HG03064 (cell line): ENCODE measurements around the gene CCDC27.

ENCODE experiments used
- ATAC-seq: cut with Tn5 transposase; IDR thresholded peaks from one replicate; pipeline ENCODE4 v1.9.1; 2021; ENCODE audit warnings: low read depth; ENCODE audit not compliant: unreplicated experiment

The CCDC27 gene

GRCh38 chr1:3774276-3774945, 22.2 kb downstream of the CCDC27 start:
- no peak for ATAC-seq

GRCh38 chr1:3774946-3775489, 22.8 kb downstream of the CCDC27 start:
- no peak for ATAC-seq

DNA sequence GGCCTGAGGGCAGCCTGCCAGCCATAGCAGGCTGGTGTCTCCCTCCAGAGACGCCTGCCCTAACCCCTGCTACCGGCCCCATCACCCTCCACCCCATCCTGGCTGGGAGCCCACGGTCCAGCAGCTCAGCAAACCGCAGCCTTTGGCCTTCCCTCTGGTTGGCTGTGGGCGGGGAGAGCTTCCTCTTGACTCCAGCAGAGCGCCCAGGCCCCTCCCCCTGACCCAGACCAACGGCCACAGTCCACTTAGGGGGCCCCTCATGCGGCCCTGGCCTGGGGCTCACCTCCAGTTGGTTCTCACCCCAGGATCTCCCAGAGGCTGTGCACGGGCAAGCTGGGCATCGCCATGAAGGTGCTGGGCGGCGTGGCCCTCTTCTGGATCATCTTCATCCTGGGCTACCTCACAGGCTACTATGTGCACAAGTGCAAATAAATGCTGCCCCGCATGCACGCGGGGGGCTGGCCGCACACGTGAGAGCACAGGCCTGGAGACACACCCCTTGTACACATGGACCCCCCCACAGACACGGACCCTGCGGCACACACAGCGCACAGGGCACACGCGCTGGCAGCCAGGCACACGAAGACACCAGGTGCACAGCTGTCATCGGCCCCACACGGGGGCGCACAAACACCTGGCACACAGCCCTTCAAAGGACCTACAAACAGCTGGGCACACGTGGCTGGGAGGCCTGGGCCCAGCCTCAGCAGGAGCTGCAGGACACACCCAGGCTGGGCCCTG, 23.4 kb downstream of the CCDC27 start:
- no peak for ATAC-seq

- no peak for ATAC-seq
These were observed 24.1 kb downstream of the CCDC27 start for GRCh38 chr1:3776231-3776961.

DNA sequence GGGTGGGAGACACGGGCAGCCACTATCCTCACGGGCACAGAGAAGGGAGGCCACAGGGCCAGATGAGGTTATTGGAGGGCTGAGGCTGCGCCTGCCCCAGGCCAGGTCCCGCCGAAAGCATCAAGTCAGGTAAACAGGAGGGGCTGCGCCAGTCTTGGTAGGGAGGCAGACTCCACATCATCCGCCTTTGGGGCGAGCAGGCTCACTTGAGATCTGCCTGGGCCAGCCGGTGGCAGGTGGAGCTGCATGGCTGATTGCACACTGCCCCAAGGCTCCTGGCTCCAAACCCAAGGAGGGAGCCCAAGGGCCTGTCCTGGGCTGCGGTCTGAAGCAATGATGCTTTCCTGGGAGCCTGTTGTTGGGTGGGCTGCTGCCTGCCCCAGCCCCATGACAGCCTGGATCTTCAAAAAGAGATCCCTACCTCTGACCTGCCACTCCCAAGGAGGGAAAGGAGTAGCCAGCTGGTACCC, 24.9 kb downstream of the CCDC27 start:
- no peak for ATAC-seq

DNA sequence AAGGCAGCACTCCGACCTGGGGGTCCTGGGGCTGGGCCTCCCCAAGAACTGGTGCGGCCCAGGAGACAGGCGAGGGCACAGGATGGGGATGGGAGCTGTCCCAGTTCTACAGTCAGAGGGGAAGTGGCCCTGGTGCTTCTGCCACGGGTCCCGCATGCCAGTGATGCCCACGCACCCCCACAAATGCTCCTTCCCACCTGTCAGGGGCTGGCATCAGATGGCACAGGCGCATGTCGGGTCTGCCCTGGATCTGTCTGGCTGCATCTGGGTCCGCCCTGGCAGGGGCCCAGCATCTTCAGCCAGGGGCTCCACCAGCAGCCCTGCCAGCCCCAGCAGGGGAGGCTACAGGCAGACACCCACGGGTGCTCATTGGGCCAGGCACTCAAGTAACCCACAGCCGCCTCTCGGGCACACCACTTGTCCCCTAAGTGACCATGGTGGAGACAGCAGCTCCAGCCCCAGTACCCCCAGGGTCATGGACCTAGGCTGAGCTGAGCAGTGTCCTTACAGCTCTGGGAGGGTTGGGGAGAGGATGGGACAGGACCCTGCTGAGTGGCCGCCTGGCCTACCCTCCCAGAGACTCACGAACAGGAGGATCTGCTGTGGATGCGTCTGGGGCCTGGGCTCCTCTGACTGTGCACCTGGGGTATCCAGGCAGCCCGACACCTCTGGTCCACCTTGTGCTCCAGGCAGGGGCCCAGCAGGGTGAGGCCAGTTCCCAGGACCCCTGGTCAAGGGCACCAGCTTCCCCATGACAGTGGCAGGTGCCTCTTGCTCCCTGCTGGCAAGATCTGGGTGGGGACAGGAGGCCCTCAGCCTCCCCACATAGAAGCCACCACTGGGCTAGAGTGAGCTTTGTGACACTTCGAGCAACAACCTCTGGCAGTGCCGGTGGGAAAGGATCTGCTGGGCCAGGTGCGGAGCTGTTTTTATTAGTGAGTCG, 25.7 kb downstream of the CCDC27 start:
- ATAC-seq = no peak

GRCh38 chr1:3778590-3779264, 26.5 kb downstream of the CCDC27 start:
- ATAC-seq = no peak

- ATAC-seq = no peak
These were observed 27.1 kb downstream of the CCDC27 start for GRCh38 chr1:3779265-3779911.

- no peak for ATAC-seq
These were observed 27.7 kb downstream of the CCDC27 start for GRCh38 chr1:3779912-3780416.

DNA sequence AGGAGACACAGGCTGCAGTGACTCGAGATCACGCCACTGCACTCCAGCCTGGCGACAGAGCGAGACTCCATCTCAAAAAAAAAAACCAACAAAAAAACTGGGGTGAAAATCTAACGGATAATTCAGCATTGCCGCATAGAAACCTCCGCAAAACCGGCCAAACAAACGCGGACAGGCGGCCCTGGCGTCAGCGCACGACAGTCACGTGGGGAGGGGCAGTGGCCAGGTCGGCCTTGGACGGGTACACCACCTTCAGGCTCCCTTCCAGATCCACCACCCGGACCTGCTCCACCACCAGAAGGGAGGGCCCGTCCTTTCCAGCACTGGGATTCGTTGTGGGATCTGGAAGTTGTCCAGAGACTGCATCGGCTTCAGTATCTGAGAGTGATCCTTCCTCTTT, 28.7 kb downstream of the CCDC27 start:
- no peak for ATAC-seq

DNA sequence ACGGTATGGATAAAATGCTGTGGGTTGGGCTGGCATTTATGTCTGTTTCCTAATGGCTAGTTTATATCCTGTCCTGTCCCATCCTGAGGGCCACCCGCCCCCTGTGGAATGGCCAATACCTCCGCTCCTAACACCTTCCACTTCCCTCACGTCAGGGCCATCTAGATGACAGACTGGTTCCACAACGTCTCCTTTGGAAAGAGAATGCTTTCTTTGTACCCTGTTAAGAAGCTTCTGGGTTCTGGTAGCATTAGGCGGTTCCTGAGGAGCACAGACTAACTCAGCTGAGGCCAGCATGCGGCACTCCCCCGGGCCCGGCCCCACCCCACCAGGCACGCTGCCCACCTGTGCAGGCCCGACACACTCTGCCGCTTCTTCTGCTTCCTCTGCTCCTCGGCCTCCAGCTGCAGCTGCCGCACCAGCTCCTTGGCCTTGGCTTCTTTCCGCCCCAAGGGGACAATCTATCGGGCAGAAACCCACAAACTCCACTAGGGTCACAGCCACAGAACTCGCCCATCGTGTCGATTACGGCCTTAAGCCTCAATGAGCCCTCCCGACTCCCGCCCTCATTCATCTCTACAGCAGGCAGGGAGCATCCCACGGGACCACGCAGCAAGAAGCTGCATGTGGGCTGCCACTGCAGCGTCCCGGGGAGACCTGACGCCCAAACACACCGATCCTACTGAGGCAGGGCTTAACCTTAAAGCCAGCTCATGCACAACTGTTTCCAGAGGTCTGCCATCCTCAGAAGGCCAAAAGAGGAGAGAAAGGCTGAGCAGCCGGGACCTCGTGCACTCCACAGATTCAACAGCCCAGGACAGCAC, 31.6 kb downstream of the CCDC27 start:
- no peak for ATAC-seq

DNA sequence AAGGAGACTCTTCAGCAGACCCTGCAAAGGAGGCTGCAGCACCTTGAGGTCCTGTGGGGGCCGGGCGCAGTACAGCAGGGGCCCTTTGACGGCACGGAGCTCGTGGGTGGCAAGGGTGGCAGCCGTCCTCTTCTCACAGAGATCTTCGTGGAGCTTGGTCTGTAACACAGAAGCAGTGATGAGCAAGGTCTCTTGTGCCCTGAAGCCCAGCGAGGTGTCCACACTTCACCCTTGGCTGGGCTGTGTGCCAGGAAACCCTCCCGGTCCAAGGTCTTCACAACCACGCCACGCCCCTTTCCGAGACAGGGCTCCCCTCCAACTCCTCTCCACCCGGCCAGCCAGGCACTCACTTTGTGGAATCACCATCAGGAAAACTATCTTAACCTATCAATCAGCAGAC, 32.8 kb downstream of the CCDC27 start:
- no peak for ATAC-seq

GRCh38 chr1:3785456-3786157, 33.4 kb downstream of the CCDC27 start:
- no peak for ATAC-seq

DNA sequence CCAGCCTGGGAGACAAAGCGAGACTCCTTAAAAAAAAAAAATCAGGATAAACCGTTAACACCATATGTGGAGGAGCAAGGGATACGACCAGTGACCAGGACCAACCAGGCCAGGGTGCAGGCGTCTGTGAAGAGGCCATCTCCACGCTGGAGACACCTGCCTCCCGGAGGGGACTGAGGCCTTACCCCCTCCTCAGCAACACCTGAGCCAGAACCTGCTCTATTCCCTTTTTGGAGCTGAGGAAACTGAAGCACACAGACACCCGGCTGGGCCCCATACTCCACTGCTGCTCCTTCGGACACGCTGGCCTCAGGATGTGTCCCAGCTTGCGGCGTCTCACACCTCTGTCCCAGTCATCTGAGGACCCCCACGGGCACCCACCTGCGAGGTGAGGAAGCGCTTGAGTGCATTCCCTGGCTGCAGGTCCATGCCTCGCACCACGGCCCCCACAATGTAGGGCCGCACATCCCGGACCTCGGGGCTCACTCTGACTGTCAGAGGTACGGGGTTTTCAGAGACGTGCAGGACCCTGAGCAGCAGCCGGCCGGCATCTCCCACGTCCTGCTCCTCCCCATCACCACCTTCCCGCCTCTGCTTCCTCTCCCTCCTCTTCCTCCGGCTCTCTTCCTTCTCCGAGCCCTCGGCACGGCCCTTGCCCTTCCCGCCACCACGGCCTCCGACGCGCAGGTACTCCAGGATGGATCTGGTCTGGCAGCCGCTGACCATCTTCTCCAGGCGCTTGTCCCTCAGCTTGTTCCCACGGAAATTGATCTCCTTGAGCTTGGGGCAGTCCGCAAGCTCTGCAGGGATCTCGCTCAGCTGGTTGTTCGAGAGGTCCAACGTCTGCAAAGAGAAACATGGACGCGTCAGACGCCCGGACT, 34.5 kb downstream of the CCDC27 start:
- ATAC-seq = no peak

DNA sequence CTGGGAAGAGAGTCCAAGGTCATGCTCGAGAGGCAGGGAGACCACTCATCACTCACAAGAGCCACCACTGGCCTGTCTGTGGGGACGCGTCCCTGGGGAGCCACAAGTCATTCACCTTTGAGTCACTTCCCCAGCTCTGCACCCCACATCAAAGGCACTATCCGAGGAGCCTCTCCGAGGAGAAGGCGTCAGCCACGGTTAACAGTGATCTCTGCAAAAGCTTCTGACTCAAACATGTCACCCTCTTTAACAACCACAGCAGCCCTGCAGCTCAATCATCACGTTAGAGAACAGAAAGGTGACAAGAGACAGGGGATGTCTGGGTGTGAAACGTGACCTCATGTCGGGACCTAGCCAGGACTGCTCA, 35.1 kb downstream of the CCDC27 start:
- ATAC-seq = no peak

DNA sequence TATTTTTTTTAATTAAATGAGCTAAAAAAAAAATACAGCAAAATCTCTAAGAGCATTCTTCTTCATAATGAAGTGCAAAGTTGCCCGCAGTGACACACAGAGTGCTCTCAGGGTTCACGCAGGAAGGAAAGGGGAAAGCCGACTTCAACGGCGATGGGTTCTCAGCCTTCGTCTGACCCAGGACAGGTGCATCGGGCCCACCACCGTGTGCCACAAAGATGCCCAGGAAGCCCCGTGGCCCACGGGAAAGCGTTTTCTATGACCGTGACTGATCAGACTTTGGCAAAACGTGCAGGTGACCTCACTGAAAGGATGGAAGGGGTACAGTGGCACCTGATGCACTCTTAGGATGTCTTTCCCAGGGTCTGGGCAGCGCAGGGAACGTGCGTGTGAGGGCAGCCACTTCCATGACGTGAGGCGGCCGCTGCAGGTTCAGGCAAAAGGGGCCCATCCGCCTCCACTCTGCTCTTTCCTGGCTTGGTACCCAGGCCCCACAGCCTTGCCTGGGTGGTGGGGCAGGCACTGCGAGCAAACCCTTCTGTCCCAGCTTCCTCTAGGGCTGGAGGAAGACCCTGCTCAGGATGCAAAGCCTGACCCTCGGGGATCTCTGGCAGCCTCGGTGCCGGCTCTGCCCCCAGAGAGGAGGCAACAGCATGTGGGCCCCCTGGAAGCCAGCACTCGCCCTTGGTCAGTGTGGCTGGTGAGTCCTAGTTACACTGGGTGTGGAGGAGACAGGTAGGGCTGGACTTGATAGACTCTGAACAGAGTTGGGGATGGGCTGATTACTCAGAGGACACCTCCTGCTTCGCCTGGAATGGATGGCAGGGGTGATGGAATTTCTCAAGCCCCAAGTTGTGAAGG, 35.7 kb downstream of the CCDC27 start:
- no peak for ATAC-seq
